Karpas-422 (cell line): ENCODE data around the gene SLC15A2. TPM values are rescaled to one million over a fixed set of nuclear protein-coding genes. Genes with fewer than 3 reads are reported as not detected.

Source experiments
- DNase-seq: peaks from one replicate; pipeline ENCODE4 v3.0.0-alpha.2; 2015
- H2AFZ ChIP-seq: fragments of 200-600 bp; sonication (generic); 2 replicates; pipeline ENCODE4 v1.6.1; 2014; ENCODE audit warnings: antibody characterized with exemption, low read length, mixed read lengths
- H3K27ac ChIP-seq: fragments of 200-600 bp; sonication (generic); 2 replicates; pipeline ENCODE4 v1.5.1; 2014; ENCODE audit warnings: mild to moderate bottlenecking, low read length, moderate library complexity
- H3K27me3 ChIP-seq: fragments of 200-600 bp; sonication (generic); 2 replicates; pipeline ENCODE4 v1.6.1; 2014; ENCODE audit warnings: low read length, mixed read lengths
- H3K36me3 ChIP-seq: fragments of 200-600 bp; sonication (generic); 2 replicates; pipeline ENCODE4 v1.6.1; 2014; ENCODE audit warnings: low read length, mixed read lengths; ENCODE audit not compliant: insufficient read depth
- H3K4me1 ChIP-seq: fragments of 200-600 bp; sonication (generic); 2 replicates; pipeline ENCODE4 v1.6.1; 2014; ENCODE audit warnings: mild to moderate bottlenecking, low read length, mixed read lengths
- H3K4me2 ChIP-seq: fragments of 200-600 bp; sonication (generic); 2 replicates; pipeline ENCODE4 v1.6.1; 2014; ENCODE audit warnings: low read length, low read depth, mild to moderate bottlenecking; ENCODE audit not compliant: poor library complexity, severe bottlenecking
- H3K4me3 ChIP-seq: fragments of 200-600 bp; sonication (generic); 2 replicates; pipeline ENCODE4 v1.5.1; 2014; ENCODE audit warnings: mild to moderate bottlenecking, antibody characterized with exemption, low read length, mixed read lengths
- H3K79me2 ChIP-seq: fragments of 200-600 bp; sonication (generic); 2 replicates; pipeline ENCODE4 v1.6.1; 2014; ENCODE audit warnings: mild to moderate bottlenecking, low read length, mixed read lengths
- H3K9ac ChIP-seq: fragments of 200-600 bp; sonication (generic); 2 replicates; pipeline ENCODE4 v1.6.0; 2014; ENCODE audit warnings: low read length
- H3K9me2 ChIP-seq: fragments of 200-600 bp; sonication (generic), shearing (Covaris generic); replicated peaks from 2 replicates; pipeline ENCODE4 v1.6.0; 2014; ENCODE audit warnings: mild to moderate bottlenecking, low read length, moderate library complexity; ENCODE audit not compliant: insufficient read depth
- H3K9me3 ChIP-seq: fragments of 300-700, 200-600 bp; sonication (generic); 2 replicates; pipeline ENCODE4 v1.6.1; 2014; ENCODE audit warnings: low read length, mixed read lengths
- H4K20me1 ChIP-seq: fragments of 200-600 bp; sonication (generic); 2 replicates; pipeline ENCODE4 v1.6.1; 2014; ENCODE audit warnings: mild to moderate bottlenecking, antibody characterized with exemption, low read length, low read depth; ENCODE audit not compliant: insufficient read depth
- total RNA-seq: library from RNA; depleted of rRNA; stranded (reverse); fragments of >200 nt; shearing (Covaris generic); gene quantifications from 2 replicates; pipeline ENCODE4 v1.2.3, GENCODE V29; 2014; ENCODE audit warnings: low replicate concordance

SLC15A2 gene
- total RNA-seq, 1 experiment from 2014 or later: 17.3 TPM

DNA sequence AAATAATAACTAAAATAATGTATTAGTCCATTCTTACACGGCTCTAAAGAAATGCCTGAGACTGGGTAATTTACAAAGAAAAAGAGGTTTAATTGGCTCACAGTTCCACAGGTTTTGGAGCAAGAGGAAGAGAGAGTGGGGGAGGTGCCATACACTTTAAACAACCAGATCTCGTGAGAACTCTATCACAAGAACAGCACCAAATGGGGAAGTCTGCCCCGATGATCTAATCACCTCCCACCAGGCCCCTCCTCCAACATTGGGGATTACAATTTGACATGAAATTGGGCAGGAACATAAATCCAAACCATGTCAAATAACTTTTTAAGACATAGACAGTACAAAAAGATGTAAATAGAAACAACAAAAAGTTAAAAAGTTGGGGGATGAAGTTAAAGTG lies 64.6 kb downstream of the SLC15A2 start:
- H3K9me3 ChIP-seq: no peaks in the 10 kb centered on the region
- no peak overlapping the region for H2AFZ ChIP-seq
- no peaks in the 10 kb centered on the region for H3K4me1 ChIP-seq
- H3K27ac ChIP-seq: no peak overlapping the region
- no peak overlapping the region for H3K4me2 ChIP-seq
- H3K9me2 ChIP-seq: no peaks in the 10 kb centered on the region
- H3K9ac ChIP-seq: no peak overlapping the region
- H3K36me3 ChIP-seq: peaks cover 28% of the 10 kb centered on the region
- no peaks in the 10 kb centered on the region for H3K79me2 ChIP-seq
- no peak overlapping the region for H3K4me3 ChIP-seq
- no peaks in the 10 kb centered on the region for H3K27me3 ChIP-seq
- H4K20me1 ChIP-seq: no peaks in the 10 kb centered on the region
- DNase-seq: no peak

DNA sequence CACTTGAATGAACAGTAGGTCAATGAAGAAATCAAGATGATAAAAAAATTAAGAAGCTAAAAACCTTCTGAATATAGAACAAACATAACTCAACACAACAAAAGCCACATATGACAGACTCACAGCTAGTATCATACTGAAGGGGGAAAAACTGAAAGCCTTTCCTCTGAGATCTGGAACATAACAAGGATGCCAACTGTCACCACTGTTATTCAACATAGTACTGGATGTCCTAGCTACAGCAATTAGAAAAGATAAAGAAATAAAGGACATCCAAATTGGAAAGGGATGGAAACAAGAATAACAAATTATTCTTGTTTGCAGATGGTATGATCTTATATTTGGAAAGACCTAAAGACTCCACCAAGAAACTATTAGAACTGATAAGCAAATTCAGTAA lies 67.1 kb downstream of the SLC15A2 start:
- no peak overlapping the region for H3K27ac ChIP-seq
- no peak for DNase-seq
- no peak overlapping the region for H3K9ac ChIP-seq
- no peak overlapping the region for H3K4me3 ChIP-seq
- no peaks in the 10 kb centered on the region for H4K20me1 ChIP-seq
- no peaks in the 10 kb centered on the region for H3K9me2 ChIP-seq
- no peak overlapping the region for H2AFZ ChIP-seq
- peaks cover 28% of the 10 kb centered on the region for H3K36me3 ChIP-seq
- no peaks in the 10 kb centered on the region for H3K79me2 ChIP-seq
- H3K9me3 ChIP-seq: no peaks in the 10 kb centered on the region
- no peak overlapping the region for H3K4me2 ChIP-seq
- no peaks in the 10 kb centered on the region for H3K4me1 ChIP-seq
- H3K27me3 ChIP-seq: no peaks in the 10 kb centered on the region

DNA sequence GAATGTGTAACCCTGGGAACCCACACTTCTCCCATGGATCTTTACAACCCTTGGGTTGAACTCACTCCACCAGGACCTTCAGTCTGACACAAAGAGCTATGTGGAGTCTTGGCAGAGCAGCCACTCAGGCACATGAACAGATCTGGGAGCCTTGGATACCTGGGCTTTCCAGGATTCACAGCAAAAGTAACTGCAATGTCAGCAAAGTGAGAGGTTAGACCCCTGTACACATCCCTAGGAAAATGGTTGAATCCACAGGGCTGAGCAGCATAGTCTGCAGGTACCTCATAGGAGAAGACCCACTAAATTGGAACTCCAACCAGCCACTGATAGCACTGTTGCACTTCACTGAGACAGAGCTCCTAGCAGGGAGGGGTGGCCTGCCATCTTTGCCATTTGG lies 68.2 kb downstream of the SLC15A2 start:
- Histone ChIP-seq H3K36me3 (peaks cover 28% of the 10 kb centered on the region), H3K9me2 (no peaks in the 10 kb centered on the region), H3K4me2 (no peak overlapping the region), H3K27me3 (no peaks in the 10 kb centered on the region), H3K27ac (no peak overlapping the region), H3K79me2 (no peaks in the 10 kb centered on the region), H3K9ac (no peak overlapping the region), H3K4me3 (no peak overlapping the region), H4K20me1 (no peaks in the 10 kb centered on the region), H2AFZ (no peak overlapping the region), H3K9me3 (no peaks in the 10 kb centered on the region), H3K4me1 (no peaks in the 10 kb centered on the region)
- no peak for DNase-seq

DNA sequence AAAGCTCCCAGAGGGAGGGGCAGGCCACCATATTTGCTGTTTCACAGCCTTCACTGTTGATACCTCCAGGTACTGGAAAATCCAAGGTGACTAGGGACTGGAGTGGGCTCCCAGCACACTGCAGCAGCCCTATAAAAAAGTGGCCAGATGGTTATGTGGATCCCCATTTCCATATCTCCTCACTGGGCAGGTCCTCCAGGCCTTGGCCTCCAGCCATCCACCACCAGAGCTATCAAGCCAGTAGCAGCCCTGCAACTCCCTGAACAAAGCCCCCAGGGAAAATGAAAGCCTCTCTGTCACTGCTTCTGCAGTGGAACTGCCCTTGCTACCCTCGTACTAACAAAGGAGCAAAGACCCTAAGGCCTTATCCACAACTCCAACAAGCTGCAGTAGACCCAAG lies 69.4 kb downstream of the SLC15A2 start:
- no peaks in the 10 kb centered on the region for H3K27me3 ChIP-seq
- H3K27ac ChIP-seq: no peak overlapping the region
- H3K36me3 ChIP-seq: peaks cover 24% of the 10 kb centered on the region
- no peaks in the 10 kb centered on the region for H4K20me1 ChIP-seq
- H3K4me1 ChIP-seq: no peaks in the 10 kb centered on the region
- no peak overlapping the region for H3K4me2 ChIP-seq
- H3K9ac ChIP-seq: no peak overlapping the region
- H3K4me3 ChIP-seq: no peak overlapping the region
- no peaks in the 10 kb centered on the region for H3K9me3 ChIP-seq
- no peak for DNase-seq
- no peak overlapping the region for H2AFZ ChIP-seq
- H3K79me2 ChIP-seq: no peaks in the 10 kb centered on the region
- H3K9me2 ChIP-seq: no peaks in the 10 kb centered on the region

DNA sequence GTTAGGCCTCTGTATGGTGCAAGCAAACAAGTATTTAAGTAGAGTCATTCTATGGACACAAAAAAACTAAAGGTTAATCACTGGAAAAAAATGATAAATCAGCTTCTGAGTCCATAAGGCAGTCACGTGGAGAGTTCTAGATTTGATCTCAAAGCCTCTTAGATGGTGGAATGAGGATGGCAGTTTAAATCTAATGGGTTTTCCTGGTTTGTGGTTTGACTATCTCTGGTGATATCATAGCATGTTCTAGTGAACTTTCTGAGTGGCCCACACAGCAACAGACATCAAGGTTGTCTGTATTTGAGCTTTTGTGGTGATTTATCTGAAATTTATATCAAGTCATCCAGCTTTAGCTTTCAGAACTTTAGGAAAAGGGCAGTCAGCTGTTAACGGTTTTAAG lies 75.4 kb downstream of the SLC15A2 start:
- Histone ChIP-seq H3K79me2 (no peaks in the 10 kb centered on the region), H3K27ac (no peak overlapping the region), H3K9ac (no peak overlapping the region), H4K20me1 (no peaks in the 10 kb centered on the region), H3K4me2 (no peak overlapping the region), H3K4me1 (0 out of 2 replicates have a peak, but pooled peaks cover 3% of the 10 kb centered on the region), H3K4me3 (no peak overlapping the region), H3K9me2 (no peaks in the 10 kb centered on the region), H2AFZ (peak overlapping the region; percentile 7; the same call in 1 of the 2 replicates), H3K27me3 (no peaks in the 10 kb centered on the region), H3K9me3 (no peaks in the 10 kb centered on the region), H3K36me3 (0 out of 2 replicates have a peak, but pooled peaks cover 3% of the 10 kb centered on the region)
- DNase-seq: no peak

DNA sequence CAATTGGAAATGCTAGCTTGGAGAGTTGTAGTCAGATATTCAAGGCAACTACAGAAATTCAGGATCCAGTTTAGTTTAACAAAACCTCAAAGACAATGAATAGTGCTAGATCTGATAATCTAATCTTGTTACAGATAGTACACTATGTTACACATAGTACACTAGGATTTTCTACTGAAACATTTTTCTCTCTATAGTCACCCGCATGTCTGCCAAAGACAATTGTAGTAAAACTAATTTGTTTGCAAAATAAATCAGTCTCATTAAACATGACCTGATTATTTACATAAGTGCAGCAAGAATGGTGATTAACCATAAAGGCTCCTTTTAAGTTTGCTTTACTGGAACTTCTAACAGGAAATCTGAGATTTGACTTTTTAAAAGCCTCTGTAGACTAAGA lies 75.8 kb downstream of the SLC15A2 start:
- DNase-seq: no peak
- Histone ChIP-seq H3K36me3 (0 out of 2 replicates have a peak, but pooled peaks cover 5% of the 10 kb centered on the region), H3K27ac (no peak overlapping the region), H3K27me3 (no peaks in the 10 kb centered on the region), H3K9me3 (no peaks in the 10 kb centered on the region; the same call in 1 of the 2 replicates), H3K4me1 (0 out of 2 replicates have a peak, but pooled peaks cover 3% of the 10 kb centered on the region), H3K4me3 (no peak overlapping the region), H3K4me2 (no peak overlapping the region), H4K20me1 (no peaks in the 10 kb centered on the region), H3K9ac (no peak overlapping the region), H2AFZ (no peak overlapping the region), H3K9me2 (no peaks in the 10 kb centered on the region), H3K79me2 (no peaks in the 10 kb centered on the region)

DNA sequence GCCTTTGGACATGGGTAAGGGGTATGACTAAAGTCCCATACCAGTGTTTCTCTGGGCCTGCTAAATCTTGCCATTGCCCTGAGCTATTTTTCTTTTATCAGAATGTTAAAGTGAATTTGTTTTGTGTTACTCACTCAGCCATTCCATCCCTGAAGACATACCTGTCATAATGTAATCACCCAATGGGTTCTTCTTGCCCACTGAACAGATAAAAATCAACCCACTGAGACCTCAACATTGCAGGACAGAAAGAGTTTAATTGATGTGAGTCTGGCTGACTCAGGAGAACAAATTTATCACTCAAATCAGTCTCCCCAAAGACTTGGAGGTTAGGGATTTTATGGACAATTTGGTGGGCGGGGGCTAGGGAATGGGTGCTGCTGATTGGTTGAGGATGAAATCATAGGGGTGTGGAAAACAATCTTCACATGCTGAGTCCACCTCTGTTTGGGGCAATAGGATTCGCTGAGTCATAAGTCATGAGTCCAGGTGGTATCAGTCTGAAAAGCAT lies 80.5 kb downstream of the SLC15A2 start:
- Histone ChIP-seq H2AFZ (no peak overlapping the region), H3K4me1 (peaks cover 17% of the 10 kb centered on the region), H4K20me1 (no peaks in the 10 kb centered on the region), H3K36me3 (0 out of 2 replicates have a peak, but pooled peaks cover 5% of the 10 kb centered on the region), H3K4me3 (no peak overlapping the region), H3K4me2 (no peak overlapping the region), H3K27ac (no peak overlapping the region), H3K27me3 (no peaks in the 10 kb centered on the region), H3K9me2 (no peaks in the 10 kb centered on the region), H3K9me3 (no peaks in the 10 kb centered on the region; the same call in 1 of the 2 replicates), H3K9ac (no peak overlapping the region), H3K79me2 (no peaks in the 10 kb centered on the region)
- DNase-seq: no peak

DNA sequence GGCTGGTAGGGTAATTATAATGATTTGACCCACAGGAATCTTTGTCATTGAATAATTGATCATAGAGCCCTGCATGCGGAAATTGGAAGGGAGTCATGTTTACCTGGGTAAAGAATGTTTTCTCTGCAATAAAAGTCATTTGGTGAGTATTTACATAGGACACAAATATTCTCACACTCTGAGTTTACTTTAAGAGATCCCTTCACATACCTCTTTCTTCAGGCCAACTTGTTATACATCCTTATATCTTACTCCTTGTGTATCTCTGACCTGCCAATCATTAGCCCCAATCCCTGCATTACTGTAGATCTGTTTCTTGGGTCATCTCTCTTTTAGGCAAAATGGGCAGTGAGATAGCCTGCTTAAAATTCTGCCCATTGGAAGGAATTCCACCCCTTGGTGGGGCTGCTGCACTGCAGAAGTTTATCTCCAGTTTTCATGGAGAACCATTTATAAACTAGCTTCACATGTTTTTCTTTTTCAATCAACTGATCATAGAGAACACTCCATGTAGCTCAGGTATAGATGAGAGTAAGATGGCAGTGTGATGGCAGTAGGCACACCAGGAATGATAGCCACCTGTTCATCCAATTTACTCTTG lies 81.6 kb downstream of the SLC15A2 start:
- H3K27ac ChIP-seq: no peak overlapping the region
- peaks cover 25% of the 10 kb centered on the region for H3K4me1 ChIP-seq
- 0 out of 2 replicates have a peak, but pooled peaks cover 5% of the 10 kb centered on the region for H3K36me3 ChIP-seq
- H3K79me2 ChIP-seq: no peaks in the 10 kb centered on the region
- no peaks in the 10 kb centered on the region for H3K9me2 ChIP-seq
- H3K9ac ChIP-seq: no peak overlapping the region
- no peak for DNase-seq
- H3K4me3 ChIP-seq: no peak overlapping the region
- no peak overlapping the region for H2AFZ ChIP-seq
- H3K9me3 ChIP-seq: no peaks in the 10 kb centered on the region; the same call in 1 of the 2 replicates
- H4K20me1 ChIP-seq: no peaks in the 10 kb centered on the region
- H3K27me3 ChIP-seq: no peaks in the 10 kb centered on the region
- H3K4me2 ChIP-seq: no peak overlapping the region
